Tibial nerve (tissue), 4 donors: Measurements from ENCODE around the gene MAML2. TPM values are rescaled to one million over a fixed set of nuclear protein-coding genes. Genes with fewer than 3 reads are reported as not detected.
A peak's percentile ranks its signal among the peaks of the same experiment; 100 is the strongest.

ENCODE experiments used
- DNase-seq, 2 donors: peaks; one replicate each; pipeline ENCODE4 v3.0.0-alpha.2; 2019; ENCODE audit warnings: low spot score in 2 of 2
- H3K27ac ChIP-seq, 4 donors: fragments of 200-600 bp; sonication (generic) in 3 of 4; one replicate each; pipeline ENCODE4 v1.5.1; 2017 to 2019; ENCODE audit warnings: mild to moderate bottlenecking in 1 of 4
- H3K27me3 ChIP-seq, 2 donors: fragments of 200-600 bp; sonication (generic) in 1 of 2; one replicate each; pipeline versions ENCODE4 v1.5.1 to v1.6.0; 2017 to 2019
- H3K36me3 ChIP-seq, 3 donors: fragments of 200-600 bp; sonication (generic); one replicate each; pipeline ENCODE4 v1.5.1; 2018 to 2019
- H3K4me1 ChIP-seq, 4 donors: fragments of 200-600 bp; sonication (generic) in 3 of 4; one replicate each; pipeline ENCODE4 v1.5.1; 2017 to 2019
- H3K4me3 ChIP-seq, 4 donors: fragments of 200-600 bp; sonication (generic) in 3 of 4; one replicate each; pipeline ENCODE4 v1.5.1; 2017 to 2019; ENCODE audit warnings: mild to moderate bottlenecking in 1 of 4, moderate library complexity in 1 of 4
- H3K9me3 ChIP-seq, 4 donors: fragments of 200-600 bp; sonication (generic) in 3 of 4; one replicate each; pipeline ENCODE4 v1.5.1; 2017 to 2019
- CTCF ChIP-seq, 5 experiments: fragments of 200-600 bp in 3 of 5; fragments of 450-650 bp in 2 of 5; sonication (generic) in 3 of 5; IDR thresholded peaks; one replicate each; pipeline ENCODE4 v1.5.1; 2016 to 2019; ENCODE audit warnings: antibody characterized with exemption in 5 of 5, mild to moderate bottlenecking in 3 of 5, moderate library complexity in 2 of 5
- EP300 ChIP-seq, 2 donors: sonication (generic); formaldehyde crosslinking; IDR thresholded peaks; one replicate each; pipeline ENCODE4 v1.6.1; 2017; ENCODE audit warnings: antibody characterized with exemption in 2 of 2, mild to moderate bottlenecking in 1 of 2
- POLR2A ChIP-seq, 2 donors: fragments of 450-650 bp; IDR thresholded peaks; one replicate each; pipeline ENCODE4 v1.6.1; 2017; ENCODE audit warnings: antibody characterized with exemption in 2 of 2, mild to moderate bottlenecking in 2 of 2, moderate library complexity in 2 of 2
- WGBS, 2 donors: methylation state at CpG; one replicate each; pipeline ENCODE4 v1.1.5; 2018; 5-methylcytosine and 5-hydroxymethylcytosine counted together
- total RNA-seq, 4 donors: library from RNA; depleted of rRNA; stranded (reverse); fragments of >200 nt; gene quantifications; one replicate each; pipeline ENCODE4 v1.1.0, GENCODE V29; 2016

The MAML2 gene
- 10 to 100 TPM; 20.5 to 38.4 (median 27.9) TPM for total RNA-seq

GRCh38 chr11:96342961-96343711, at the start of gene MAML2:
Gene MAML2 (minus strand): TSS chr11:96343195. CDS start chr11:96341895, 1,300 bp downstream.
- Histone ChIP-seq H3K27ac (peak within 1 kb of the TSS; percentile 83 to 93 (median 88)), H3K36me3 (no peaks in the 10 kb centered on the region), H3K27me3 (no peaks in the 10 kb centered on the region), H3K9me3 (peaks cover 0 to 8% (median 0%) of the 10 kb centered on the region in 4 donors), H3K4me1 (peaks cover 0 to 39% (median 27%) of the 10 kb centered on the region in 4 donors), H3K4me3 (peak within 1 kb of the TSS; percentile 53 to 70 (median 60))
- 7% methylated on average over 31 of the region's 31 CpGs for WGBS, 2 donors
- peak; percentile 86 to 99 (median 94) for TF ChIP-seq CTCF (IDR thresholded peaks at IDR 0.05)
- peak; percentile 34 to 90 for TF ChIP-seq EP300 (IDR thresholded peaks at IDR 0.05)
- TF ChIP-seq POLR2A (IDR thresholded peaks at IDR 0.05): no peak
- DNase-seq: peak; percentile 86 to 87

DNA sequence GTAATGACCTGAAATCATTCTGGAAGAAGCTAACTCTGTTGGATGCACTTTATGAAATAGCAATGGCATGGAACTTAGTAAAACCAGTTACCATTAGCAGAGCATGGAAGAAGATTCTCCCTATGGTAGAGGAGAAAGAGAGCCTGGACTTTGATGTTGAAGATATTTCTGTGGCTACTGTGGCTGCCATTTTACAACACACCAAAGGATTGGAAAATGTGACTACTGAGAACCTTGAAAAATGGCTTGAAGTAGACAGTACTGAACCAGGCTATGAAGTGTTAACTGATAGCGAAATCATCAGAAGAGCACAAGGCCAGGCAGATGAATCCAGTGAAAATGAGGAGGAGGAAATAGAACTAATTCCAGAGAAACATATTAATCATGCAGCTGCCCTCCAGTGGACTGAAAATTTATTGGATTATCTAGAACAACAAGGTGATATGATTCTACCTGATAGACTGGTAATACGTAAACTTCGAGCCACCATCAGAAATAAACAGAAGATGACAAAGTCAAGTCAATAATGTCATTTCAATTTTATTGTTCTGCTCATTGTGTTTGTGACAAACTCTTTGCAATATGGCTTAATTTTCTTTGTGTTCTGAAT, 48.8 kb upstream of the MAML2 start:
- no peaks in the 10 kb centered on the region for H3K36me3 ChIP-seq
- DNase-seq: no peak
- TF ChIP-seq POLR2A (IDR thresholded peaks at IDR 0.05) (no peak), EP300 (IDR thresholded peaks at IDR 0.05) (no peak), CTCF (IDR thresholded peaks at IDR 0.05) (no peak)
- 94 to 98% methylated on average over 3 of the region's 3 CpGs for WGBS, 2 donors
- no peak overlapping the region for H3K27ac ChIP-seq
- H3K27me3 ChIP-seq: no peaks in the 10 kb centered on the region
- H3K4me3 ChIP-seq: no peak overlapping the region
- peaks cover 0 to 54% (median 7%) of the 10 kb centered on the region in 4 donors for H3K4me1 ChIP-seq
- no peaks in the 10 kb centered on the region for H3K9me3 ChIP-seq

GRCh38 chr11:96390488-96390792, 47.4 kb upstream of the MAML2 start:
- Histone ChIP-seq H3K4me1 (peaks cover 0 to 56% (median 7%) of the 10 kb centered on the region in 4 donors), H3K27me3 (no peaks in the 10 kb centered on the region), H3K27ac (peak overlapping the region; percentile 85 to 93 (median 89)), H3K36me3 (no peaks in the 10 kb centered on the region), H3K9me3 (no peaks in the 10 kb centered on the region), H3K4me3 (peak overlapping the region; percentile 78 to 87 (median 82))
- DNase-seq: peak in 1 of 2 donors; percentile 9
- WGBS, 2 donors: 41 to 44% methylated on average over 6 of the region's 6 CpGs
- TF ChIP-seq POLR2A (IDR thresholded peaks at IDR 0.05) (no peak), EP300 (IDR thresholded peaks at IDR 0.05) (no peak), CTCF (IDR thresholded peaks at IDR 0.05) (no peak)

DNA sequence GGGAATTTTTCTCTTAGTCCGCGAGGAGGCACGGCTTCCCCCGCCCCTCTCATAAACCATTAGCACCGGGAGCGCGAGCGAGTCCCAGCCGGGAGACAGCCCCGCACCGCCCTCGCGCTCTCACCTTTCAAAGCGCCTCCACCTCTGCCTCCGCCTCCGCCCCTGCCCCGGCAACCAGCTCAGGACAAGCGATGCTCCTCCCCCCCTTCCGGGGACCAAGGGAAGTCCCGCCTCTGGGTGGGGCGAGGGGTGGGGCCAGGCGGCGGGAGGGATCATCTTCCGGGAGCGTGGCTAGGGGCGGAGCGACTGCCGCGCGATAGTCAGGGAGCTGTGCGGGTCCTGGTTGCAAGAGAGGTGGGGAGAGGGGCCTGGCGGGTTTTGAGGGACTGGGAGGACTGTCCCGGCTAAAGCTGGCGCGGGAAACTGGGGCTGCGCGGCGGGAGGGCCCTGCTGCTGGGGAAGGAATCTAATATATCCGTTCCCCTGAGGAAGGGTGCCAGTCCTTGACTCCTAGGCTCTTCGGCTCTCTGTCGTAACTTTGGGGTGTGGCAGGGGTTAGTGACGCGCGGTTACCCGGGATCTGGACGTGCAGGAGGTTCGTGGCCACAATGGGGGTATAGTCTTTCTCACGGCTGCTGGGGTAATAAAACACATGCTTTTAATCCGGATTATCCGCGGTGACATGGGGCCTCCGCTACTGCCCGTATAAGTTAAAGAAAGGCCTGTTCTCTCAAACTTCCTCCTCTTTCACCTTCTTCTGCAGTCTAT, 46.9 kb upstream of the MAML2 start, which contains the start of the genes CCDC82 and JRKL:
CCDC82 (minus strand) TSS at position 193 of the 768 bp plus-strand sequence. CDS start 5,165 bp downstream, outside the sequence.
JRKL (plus strand) TSS at position 294 of the 768 bp plus-strand sequence. CDS start 637 bp downstream, outside the sequence.
- no peaks in the 10 kb centered on the region for H3K27me3 ChIP-seq
- H3K9me3 ChIP-seq: no peaks in the 10 kb centered on the region
- peaks cover 0 to 56% (median 7%) of the 10 kb centered on the region in 4 donors for H3K4me1 ChIP-seq
- WGBS, 2 donors: 1% methylated on average over 32 to 53 of the region's 53 CpGs
- H3K36me3 ChIP-seq: no peaks in the 10 kb centered on the region
- peak within 1 kb of the TSS; percentile 78 to 87 (median 82) for H3K4me3 ChIP-seq
- peak within 1 kb of the TSS; percentile 85 to 93 (median 89) for H3K27ac ChIP-seq
- TF ChIP-seq CTCF (IDR thresholded peaks at IDR 0.05): peak in 1 of 5 experiments; percentile 28
- TF ChIP-seq POLR2A (IDR thresholded peaks at IDR 0.05): peak; percentile 79 to 95
- TF ChIP-seq EP300 (IDR thresholded peaks at IDR 0.05): peak; percentile 50 to 97
- DNase-seq: peak; percentile 91 to 96
